Right lobe of liver (tissue), 4 donors: Measurements from ENCODE around the gene DIRAS1.

Source experiments
- CTCF ChIP-seq, 4 donors: fragments of 200-600 bp in 3 of 4; fragments of 450-650 bp in 1 of 4; IDR thresholded peaks; one replicate each; pipeline versions ENCODE4 v1.5.1 to v1.8.0; 2016 to 2022; ENCODE audit warnings: antibody characterized with exemption in 4 of 4, mild to moderate bottlenecking in 2 of 4
- POLR2A ChIP-seq: fragments of 450-650 bp; IDR thresholded peaks from one replicate; pipeline ENCODE4 v1.6.1; 2017; ENCODE audit warnings: antibody characterized with exemption, mild to moderate bottlenecking
- donor health status: DM: no; HTN: no; CAD: no.
- donor health status: DM: no; HTN: no; CAD: no.
- donor health status: DM: no; HTN: yes; CAD: no.

GRCh38 chr19:2726160-2726855 is 5.1 kb upstream of the DIRAS1 start:
- TF ChIP-seq CTCF (IDR thresholded peaks at IDR 0.05) (no peak), POLR2A (no peak)
